GM12875 (cell line): ENCODE data around the gene GSS.

Experiments
- H3K4me3 ChIP-seq: one replicate; pipeline ENCODE4 v1.5.1; 2011; ENCODE audit warnings: low read depth, low read length, control low read depth
- CTCF ChIP-seq: IDR thresholded peaks from 2 replicates; pipeline ENCODE4 v1.5.1; 2011; ENCODE audit warnings: low read depth, mild to moderate bottlenecking, control low read depth, inconsistent platforms, low read length, moderate library complexity, borderline replicate concordance; ENCODE audit not compliant: insufficient read depth

Gene GSS

GRCh38 chr20:34993941-34994508, 38.4 kb upstream of the GSS start:
- no peak overlapping the region for H3K4me3 ChIP-seq
- TF ChIP-seq CTCF = no peak

GRCh38 chr20:34992751-34993417, 37.3 kb upstream of the GSS start:
- no peak for TF ChIP-seq CTCF
- no peak overlapping the region for H3K4me3 ChIP-seq

- no peak for TF ChIP-seq CTCF
Observed at GRCh38 chr20:34990661-34991214, 35.1 kb upstream of the GSS start.

GRCh38 chr20:34990231-34990630, 34.6 kb upstream of the GSS start:
- no peak for TF ChIP-seq CTCF
- no peak overlapping the region for H3K4me3 ChIP-seq

More at GRCh38 chr20:34990661-34991214, 35.1 kb upstream of the GSS start:
- H3K4me3 ChIP-seq = no peak overlapping the region

- TF ChIP-seq CTCF = no peak
- H3K4me3 ChIP-seq = no peak overlapping the region
Observed at GRCh38 chr20:34989670-34990069, 34.1 kb upstream of the GSS start.

- TF ChIP-seq CTCF = no peak
- H3K4me3 ChIP-seq = no peak overlapping the region
Observed at GRCh38 chr20:34989118-34989517, 33.5 kb upstream of the GSS start.

- TF ChIP-seq CTCF = no peak
Observed at GRCh38 chr20:34988191-34988540, 32.6 kb upstream of the GSS start.

More at GRCh38 chr20:34988191-34988540, 32.6 kb upstream of the GSS start:
- H3K4me3 ChIP-seq = no peak overlapping the region
